GM18858 (cell line): Measurements from ENCODE around the gene SGSH.

Source experiments
- ATAC-seq: cut with Tn5 transposase; IDR thresholded peaks from one replicate; pipeline ENCODE4 v1.9.1; 2021; ENCODE audit not compliant: unreplicated experiment

Gene SGSH

GRCh38 chr17:80187090-80187489 lies 33.0 kb downstream of the SGSH start:
- ATAC-seq = no peak

GRCh38 chr17:80185968-80186367 lies 34.2 kb downstream of the SGSH start:
- no peak for ATAC-seq

GRCh38 chr17:80184423-80184714 lies 35.8 kb downstream of the SGSH start:
- no peak for ATAC-seq

GRCh38 chr17:80183581-80184422 lies 36.3 kb downstream of the SGSH start:
- ATAC-seq = no peak

GRCh38 chr17:80182845-80183223 lies 37.3 kb downstream of the SGSH start:
- no peak for ATAC-seq

GRCh38 chr17:80182118-80182844 lies 37.9 kb downstream of the SGSH start:
- ATAC-seq = no peak

- no peak for ATAC-seq
These were observed 38.7 kb downstream of the SGSH start for GRCh38 chr17:80181431-80181830.

- ATAC-seq = no peak
These were observed 39.9 kb downstream of the SGSH start for GRCh38 chr17:80180192-80180591.

GRCh38 chr17:80177986-80178595 lies 42.0 kb downstream of the SGSH start:
- no peak for ATAC-seq

GRCh38 chr17:80176757-80177156 lies 43.4 kb downstream of the SGSH start:
- ATAC-seq = no peak

- no peak for ATAC-seq
These were observed 46.2 kb downstream of the SGSH start for GRCh38 chr17:80173916-80174315.

- no peak for ATAC-seq
These were observed 47.0 kb downstream of the SGSH start for GRCh38 chr17:80173126-80173525.

GRCh38 chr17:80171681-80172080 lies 48.5 kb downstream of the SGSH start:
- ATAC-seq = no peak

- no peak for ATAC-seq
These were observed 50.2 kb downstream of the SGSH start, which contains the start of gene CARD14 for GRCh38 chr17:80169784-80170500. Gene CARD14, plus strand, starts transcription at chr17:80170030. Its CDS starts 11,409 bp downstream, at chr17:80181439.

- ATAC-seq = no peak
These were observed 51.0 kb downstream of the SGSH start for GRCh38 chr17:80169107-80169506.

- no peak for ATAC-seq
These were observed 51.8 kb downstream of the SGSH start for GRCh38 chr17:80168371-80168770.

- ATAC-seq = no peak
These were observed 53.7 kb downstream of the SGSH start for GRCh38 chr17:80166446-80166845.

GRCh38 chr17:80164185-80164584 lies 55.9 kb downstream of the SGSH start:
- no peak for ATAC-seq

GRCh38 chr17:80163336-80163735 lies 56.8 kb downstream of the SGSH start:
- no peak for ATAC-seq

GRCh38 chr17:80160536-80160935 lies 59.6 kb downstream of the SGSH start:
- no peak for ATAC-seq
